NCI-H69 (cell line): ENCODE measurements around the gene TMEM145.
"Not testable (repeated sequence)": the region's sequence is repeated elsewhere in the genome, so short reads cannot be mapped to it uniquely, and the experiment has no call there.

ENCODE experiments used
- DNase-seq: peaks from one replicate; lab custom pipeline; 2025; lab: John Stamatoyannopoulos, UW

TMEM145 gene

GRCh38 chr19:42334697-42335373 is 21.7 kb downstream of the TMEM145 start:
- no peak for DNase-seq

- no peak for DNase-seq
Observed at GRCh38 chr19:42335374-42335936, 22.3 kb downstream of the TMEM145 start.

- DNase-seq = no peak
Observed at GRCh38 chr19:42335971-42336370, 22.9 kb downstream of the TMEM145 start.

- not testable (repeated sequence) for DNase-seq
Observed at GRCh38 chr19:42339126-42339860, 26.2 kb downstream of the TMEM145 start.

GRCh38 chr19:42339922-42340321 is 26.8 kb downstream of the TMEM145 start:
- not testable (repeated sequence) for DNase-seq

- peak; percentile 8 for DNase-seq
Observed at GRCh38 chr19:42343344-42344110, 30.4 kb downstream of the TMEM145 start.

- DNase-seq = no peak
Observed at GRCh38 chr19:42344336-42344893, 31.3 kb downstream of the TMEM145 start.

- no peak for DNase-seq
Observed at GRCh38 chr19:42345191-42345812, 32.2 kb downstream of the TMEM145 start.

- DNase-seq = no peak
Observed at GRCh38 chr19:42348211-42348610, 35.1 kb downstream of the TMEM145 start.

GRCh38 chr19:42349378-42350107 is 36.4 kb downstream of the TMEM145 start:
- DNase-seq = no peak

GRCh38 chr19:42350417-42350816 is 37.3 kb downstream of the TMEM145 start:
- no peak for DNase-seq

GRCh38 chr19:42351079-42351735 is 38.1 kb downstream of the TMEM145 start:
- no peak for DNase-seq

GRCh38 chr19:42352301-42353259 is 39.5 kb downstream of the TMEM145 start:
- peak; percentile 81 for DNase-seq

- DNase-seq = no peak
Observed at GRCh38 chr19:42353341-42354015, 40.4 kb downstream of the TMEM145 start.

GRCh38 chr19:42355896-42356295 is 42.8 kb downstream of the TMEM145 start:
- no peak for DNase-seq

GRCh38 chr19:42356686-42357085 is 43.6 kb downstream of the TMEM145 start:
- no peak for DNase-seq

GRCh38 chr19:42357290-42357689 is 44.2 kb downstream of the TMEM145 start:
- DNase-seq = no peak

- DNase-seq = peak; percentile 23
Observed at GRCh38 chr19:42360787-42361544, 47.9 kb downstream of the TMEM145 start.
